Astrocyte (in vitro differentiated cells and primary cell): ENCODE measurements around the gene ZNF468.
"Not testable (repeated sequence)": the region's sequence is repeated elsewhere in the genome, so short reads cannot be mapped to it uniquely, and the experiment has no call there.

Experiments used
- CTCF ChIP-seq: IDR thresholded peaks from 2 replicates; pipeline ENCODE4 v1.5.1; 2011; ENCODE audit warnings: low read depth, mild to moderate bottlenecking, inconsistent platforms, low read length, moderate library complexity; ENCODE audit not compliant: insufficient read depth
- EZH2 ChIP-seq: IDR thresholded peaks from 2 replicates; pipeline ENCODE4 v1.6.1; 2012; ENCODE audit warnings: mild to moderate bottlenecking, low read length, inconsistent platforms; ENCODE audit not compliant: insufficient read depth

- TF ChIP-seq CTCF, EZH2: not testable (repeated sequence)
These were observed 16.5 kb downstream of the ZNF468 start for GRCh38 chr19:52840825-52841465.
